ENCODE data around the gene RPS28.
A peak's percentile ranks its signal among the peaks of the same experiment; 100 is the strongest.
"Not testable (repeated sequence)": the region's sequence is repeated elsewhere in the genome, so short reads cannot be mapped to it uniquely, and the experiment has no call there.

Gene RPS28

DNA sequence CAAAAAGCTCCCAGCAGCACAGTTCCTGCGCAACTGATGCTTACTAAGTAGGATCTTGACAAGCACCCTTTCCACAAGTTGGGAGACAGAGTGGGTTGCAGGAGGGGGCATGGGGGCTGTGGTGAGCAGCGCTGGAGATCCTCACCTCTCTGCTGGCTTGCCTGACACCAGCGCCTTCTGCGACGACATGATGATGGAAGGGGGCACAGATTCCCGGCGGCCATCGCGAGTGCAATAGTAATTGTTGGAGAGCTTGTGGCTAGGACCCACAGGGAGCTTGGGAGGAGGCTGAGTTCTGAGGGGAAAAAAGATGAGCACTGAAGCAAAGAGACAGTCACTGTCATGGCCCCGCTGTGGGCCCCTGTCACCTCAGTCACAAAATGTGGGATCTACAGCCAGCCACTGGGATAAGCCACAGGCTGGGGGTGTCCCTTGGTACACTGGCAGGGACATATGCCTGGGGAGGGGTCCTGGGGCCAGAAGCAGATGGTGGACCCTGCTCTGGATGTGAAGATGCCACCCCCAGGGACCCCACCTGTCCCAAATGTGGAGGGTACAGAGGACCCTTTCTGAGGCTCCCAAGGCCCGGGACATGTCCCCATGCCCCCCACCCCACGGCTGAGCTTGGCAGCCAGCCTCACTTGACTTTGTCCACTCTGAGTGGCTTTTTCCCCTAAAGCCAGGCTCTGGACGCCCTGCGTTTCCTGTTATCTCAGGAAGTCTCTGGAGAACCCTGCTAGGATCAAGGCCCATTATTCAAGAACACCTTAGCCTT lies 4.8 kb upstream of the RPS28 start:
- Histone ChIP-seq H3K9ac (ENCODE audit: low read length) (peak overlapping the region; percentile 22; the same call in 1 of the 2 replicates), H3K9me2 (ENCODE audit: low read depth, low read length) (no peaks in the 10 kb centered on the region), H3K4me3 (ENCODE audit: low read depth, low read length, poor library complexity, severe bottlenecking) (no peak overlapping the region), H3K27me3 (ENCODE audit: insufficient read depth, low read length) (no peaks in the 10 kb centered on the region), H3K27ac (ENCODE audit: low read depth, low read length, poor library complexity, severe bottlenecking) (peak overlapping the region; percentile 49), H3K4me1 (ENCODE audit: insufficient read depth, low read length, severe bottlenecking) (peaks cover 26% of the 10 kb centered on the region), H3K36me3 (ENCODE audit: insufficient read depth, low read length) (peaks cover 47% of the 10 kb centered on the region), H3K79me2 (ENCODE audit: insufficient read depth, low read length) (peaks cover 14% of the 10 kb centered on the region; the same call in 1 of the 2 replicates), H3K4me2 (ENCODE audit: low read length) (peak overlapping the region; percentile 1; the same call in 1 of the 2 replicates), H2AFZ (ENCODE audit: low read length) (no peak overlapping the region), H3K9me3 (ENCODE audit: low read length) (no peaks in the 10 kb centered on the region), H4K20me1 (ENCODE audit: insufficient read depth, low read length) (no peaks in the 10 kb centered on the region), H3F3A (ENCODE audit: insufficient read depth, low read length) (no peaks in the 10 kb centered on the region)
- TF ChIP-seq, protein P1, sequence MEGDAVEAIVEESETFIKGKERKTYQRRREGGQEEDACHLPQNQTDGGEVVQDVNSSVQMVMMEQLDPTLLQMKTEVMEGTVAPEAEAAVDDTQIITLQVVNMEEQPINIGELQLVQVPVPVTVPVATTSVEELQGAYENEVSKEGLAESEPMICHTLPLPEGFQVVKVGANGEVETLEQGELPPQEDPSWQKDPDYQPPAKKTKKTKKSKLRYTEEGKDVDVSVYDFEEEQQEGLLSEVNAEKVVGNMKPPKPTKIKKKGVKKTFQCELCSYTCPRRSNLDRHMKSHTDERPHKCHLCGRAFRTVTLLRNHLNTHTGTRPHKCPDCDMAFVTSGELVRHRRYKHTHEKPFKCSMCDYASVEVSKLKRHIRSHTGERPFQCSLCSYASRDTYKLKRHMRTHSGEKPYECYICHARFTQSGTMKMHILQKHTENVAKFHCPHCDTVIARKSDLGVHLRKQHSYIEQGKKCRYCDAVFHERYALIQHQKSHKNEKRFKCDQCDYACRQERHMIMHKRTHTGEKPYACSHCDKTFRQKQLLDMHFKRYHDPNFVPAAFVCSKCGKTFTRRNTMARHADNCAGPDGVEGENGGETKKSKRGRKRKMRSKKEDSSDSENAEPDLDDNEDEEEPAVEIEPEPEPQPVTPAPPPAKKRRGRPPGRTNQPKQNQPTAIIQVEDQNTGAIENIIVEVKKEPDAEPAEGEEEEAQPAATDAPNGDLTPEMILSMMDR (IDR thresholded peaks at IDR 0.05; ENCODE audit: low read length), result no peak
- TF ChIP-seq EZH2 (IDR thresholded peaks at IDR 0.05; ENCODE audit: borderline replicate concordance, low read length), result no peak

DNA sequence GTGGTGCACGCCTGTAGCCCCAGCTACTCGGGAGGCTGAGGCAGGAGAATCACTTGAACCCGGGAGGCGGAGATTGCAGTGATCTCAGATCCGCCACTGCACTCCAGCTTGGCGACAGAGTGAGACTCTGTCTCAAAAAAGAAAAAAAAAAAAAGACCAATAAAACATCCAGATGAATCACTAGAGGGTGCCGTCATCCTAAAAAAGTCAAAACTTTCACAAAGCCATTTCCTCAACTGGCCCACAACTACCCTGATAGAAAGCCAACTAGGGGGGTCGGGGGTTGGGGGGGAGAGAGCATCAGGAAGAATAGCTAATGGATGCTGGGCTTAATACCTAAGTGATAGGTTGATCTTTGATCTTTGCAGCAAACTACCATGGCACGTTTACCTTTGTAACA lies 2.5 kb upstream of the RPS28 start:
- H3F3A ChIP-seq (ENCODE audit: insufficient read depth, low read length); H3K9me3 ChIP-seq (ENCODE audit: low read length); H3K27me3 ChIP-seq (ENCODE audit: insufficient read depth, low read length); H3K27ac ChIP-seq (ENCODE audit: low read depth, low read length, poor library complexity, severe bottlenecking); H3K4me2 ChIP-seq (ENCODE audit: low read length); H4K20me1 ChIP-seq (ENCODE audit: insufficient read depth, low read length); H3K9ac ChIP-seq (ENCODE audit: low read length); H2AFZ ChIP-seq (ENCODE audit: low read length); H3K4me3 ChIP-seq (ENCODE audit: low read depth, low read length, poor library complexity, severe bottlenecking); H3K9me2 ChIP-seq (ENCODE audit: low read depth, low read length): not testable (repeated sequence)
- Histone ChIP-seq H3K4me1 (ENCODE audit: insufficient read depth, low read length, severe bottlenecking) (peaks cover 42% of the 10 kb centered on the region), H3K79me2 (ENCODE audit: insufficient read depth, low read length) (peaks cover 18% of the 10 kb centered on the region; the same call in 1 of the 2 replicates), H3K36me3 (ENCODE audit: insufficient read depth, low read length) (peaks cover 48% of the 10 kb centered on the region)

DNA sequence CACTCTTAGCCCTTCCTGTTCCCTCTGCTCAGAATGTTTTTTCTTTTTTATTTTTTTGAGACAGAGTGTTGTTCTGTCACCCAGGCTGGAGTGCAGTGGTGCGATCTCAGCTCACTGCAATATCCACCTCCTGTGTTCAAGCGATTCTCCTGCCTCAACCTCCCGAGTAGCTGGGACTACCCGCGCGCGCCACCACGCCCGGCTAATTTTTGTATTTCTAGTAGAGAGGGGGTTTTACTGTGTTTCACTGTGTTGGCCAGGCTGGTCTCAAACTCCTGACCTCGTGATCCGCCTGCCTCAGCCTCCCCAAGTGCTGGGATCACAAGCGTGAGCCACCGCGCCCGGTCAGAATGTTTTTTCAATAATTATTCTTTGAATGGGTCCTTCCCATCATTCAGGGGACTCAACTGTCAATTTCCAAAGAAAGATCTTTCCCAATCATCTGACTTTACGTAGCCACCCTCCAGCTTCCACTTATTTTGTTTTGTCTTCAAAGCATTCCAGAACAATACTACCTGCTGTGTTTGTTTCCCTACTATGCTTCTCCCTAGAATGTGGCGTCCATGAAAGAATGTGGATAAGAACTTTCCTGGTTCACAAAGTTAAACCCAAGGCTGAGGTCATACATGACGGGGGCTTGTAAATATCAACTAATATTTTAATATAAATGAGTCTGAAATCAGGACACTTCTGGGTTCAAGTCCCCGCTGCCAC lies 1.3 kb upstream of the RPS28 start:
- H3K9ac ChIP-seq (ENCODE audit: low read length), result peak overlapping the region; percentile 96
- peaks cover 18% of the 10 kb centered on the region; the same call in 1 of the 2 replicates for H3K79me2 ChIP-seq (ENCODE audit: insufficient read depth, low read length)
- H3K9me3 ChIP-seq (ENCODE audit: low read length), result no peaks in the 10 kb centered on the region
- no peaks in the 10 kb centered on the region for H4K20me1 ChIP-seq (ENCODE audit: insufficient read depth, low read length)
- no peaks in the 10 kb centered on the region for H3K27me3 ChIP-seq (ENCODE audit: insufficient read depth, low read length)
- H3F3A ChIP-seq (ENCODE audit: insufficient read depth, low read length), result no peaks in the 10 kb centered on the region
- no peak overlapping the region for H2AFZ ChIP-seq (ENCODE audit: low read length)
- H3K4me1 ChIP-seq (ENCODE audit: insufficient read depth, low read length, severe bottlenecking), result peaks cover 42% of the 10 kb centered on the region
- TF ChIP-seq, protein P1 (IDR thresholded peaks at IDR 0.05; ENCODE audit: low read length), result no peak
- no peak for TF ChIP-seq EZH2 (IDR thresholded peaks at IDR 0.05; ENCODE audit: borderline replicate concordance, low read length)
- H3K27ac ChIP-seq (ENCODE audit: low read depth, low read length, poor library complexity, severe bottlenecking), result peak overlapping the region; percentile 59
- peak overlapping the region; percentile 85 for H3K4me2 ChIP-seq (ENCODE audit: low read length)
- H3K9me2 ChIP-seq (ENCODE audit: low read depth, low read length), result no peaks in the 10 kb centered on the region
- peak overlapping the region; percentile 94 for H3K4me3 ChIP-seq (ENCODE audit: low read depth, low read length, poor library complexity, severe bottlenecking)
- H3K36me3 ChIP-seq (ENCODE audit: insufficient read depth, low read length), result peaks cover 48% of the 10 kb centered on the region

All from OCI-LY1 (cell line).